Stimulated activated CD4-positive, alpha-beta T cell treated with anti-CD3 and anti-CD28 coated beads, Interleukin-4, amount 100 ng/mL, for 24 hours (primary cell): ENCODE data around the gene ENTREP3.

Experiments used
- DNase-seq: peaks from one replicate; pipeline ENCODE4 v3.0.0-alpha.2; 2020

ENTREP3 gene

DNA sequence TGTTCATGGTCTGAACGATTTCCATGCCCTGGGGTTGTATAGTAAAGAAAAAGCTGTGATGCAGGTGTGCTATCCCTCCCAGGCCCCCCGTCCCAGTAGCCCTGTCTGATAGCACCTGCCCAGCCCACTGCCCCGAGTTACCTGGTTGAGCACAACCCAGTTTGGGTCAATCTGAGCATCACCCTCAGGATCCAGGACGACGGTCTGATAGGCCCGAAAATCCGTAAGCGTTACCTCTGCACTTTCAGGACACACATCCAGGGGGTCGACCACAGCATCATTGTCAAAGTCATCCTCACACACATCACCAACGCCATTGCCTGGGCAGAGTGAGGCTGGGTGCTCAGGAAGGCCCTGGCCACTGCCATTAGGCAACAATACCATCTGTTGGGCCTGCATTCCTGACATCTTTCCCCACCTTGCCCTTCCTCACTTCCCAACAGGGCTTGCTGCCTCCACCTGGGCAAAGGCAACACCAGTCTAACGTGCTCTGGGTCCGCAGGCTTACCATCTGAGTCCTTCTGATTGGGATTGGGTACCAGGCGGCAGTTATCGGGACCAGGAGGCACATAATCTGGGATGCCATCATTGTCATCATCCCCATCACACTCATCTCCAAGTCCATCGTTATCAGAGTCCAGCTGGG lies 57.3 kb downstream of the ENTREP3 start:
- DNase-seq = no peak
